NCI-H1092 (cell line): Measurements from ENCODE around the gene RGMB.

Source experiments
- DNase-seq: peaks from one replicate; lab custom pipeline; 2025; lab: John Stamatoyannopoulos, UW

Gene RGMB

GRCh38 chr5:98827588-98828284, 54.3 kb downstream of the RGMB start:
- DNase-seq, result no peak

GRCh38 chr5:98836175-98836574, 62.7 kb downstream of the RGMB start:
- no peak for DNase-seq

GRCh38 chr5:98839469-98840383, 66.3 kb downstream of the RGMB start:
- DNase-seq, result peak; percentile 32

GRCh38 chr5:98840946-98841345, 67.5 kb downstream of the RGMB start:
- no peak for DNase-seq

- DNase-seq, result no peak
Measured at GRCh38 chr5:98843481-98843880, 70.0 kb downstream of the RGMB start.

- no peak for DNase-seq
Measured at GRCh38 chr5:98844865-98845264, 71.4 kb downstream of the RGMB start.

- DNase-seq, result no peak
Measured at GRCh38 chr5:98845878-98846277, 72.4 kb downstream of the RGMB start.
